ENCODE measurements around the gene CYP27A1. TPM values are rescaled to one million over a fixed set of nuclear protein-coding genes. Genes with fewer than 3 reads are reported as not detected.

Gene CYP27A1
- total and polyA plus RNA-seq, 4 donors = 10.3 to 49.0 (median 15.3) TPM

DNA sequence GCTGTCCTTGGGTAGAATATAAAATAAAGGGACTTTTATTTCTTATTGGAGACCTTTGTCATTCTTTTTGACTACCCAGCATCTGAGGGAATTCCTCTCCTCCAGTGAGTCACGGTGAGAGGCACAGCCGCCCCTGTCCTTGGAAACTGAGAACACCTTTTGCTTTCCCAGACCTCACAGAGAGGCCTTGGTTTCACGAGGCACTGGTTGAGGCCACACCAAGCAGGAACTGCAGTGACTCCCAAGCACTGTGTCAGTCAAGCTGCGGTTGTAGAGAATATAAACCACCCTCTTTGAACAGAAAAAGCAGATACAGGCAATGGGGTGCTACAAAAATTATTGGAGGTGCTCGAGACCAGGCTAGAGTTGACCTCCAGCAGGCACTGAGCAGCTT is 33.3 kb downstream of the CYP27A1 start:
- peaks cover 20% of the 10 kb centered on the region for H3K36me3 ChIP-seq (ENCODE audit: control insufficient read depth, insufficient read depth, low read length)
- no peak overlapping the region for H3K27ac ChIP-seq (ENCODE audit: low read depth, low read length)
- no peaks in the 10 kb centered on the region for H3K4me1 ChIP-seq (ENCODE audit: control insufficient read depth, insufficient read depth, low read length)
- no peak for DNase-seq (ENCODE audit: low read depth in 4 of 6, low spot score in 6 of 6)
- no peak overlapping the region for H3K4me3 ChIP-seq (ENCODE audit: low read depth, low read length)
- H3K27me3 ChIP-seq (ENCODE audit: control insufficient read depth, insufficient read depth, low read length) = no peaks in the 10 kb centered on the region
- H3K9me3 ChIP-seq (ENCODE audit: control insufficient read depth, insufficient read depth, low read length) = no peaks in the 10 kb centered on the region
- WGBS (ENCODE audit: insufficient coverage) = 85% methylated on average over 3 of the region's 5 CpGs

GRCh38 chr2:218815649-218816048 is 33.7 kb downstream of the CYP27A1 start:
- no peaks in the 10 kb centered on the region for H3K4me1 ChIP-seq (ENCODE audit: control insufficient read depth, insufficient read depth, low read length)
- H3K27me3 ChIP-seq (ENCODE audit: control insufficient read depth, insufficient read depth, low read length) = no peaks in the 10 kb centered on the region
- peaks cover 20% of the 10 kb centered on the region for H3K36me3 ChIP-seq (ENCODE audit: control insufficient read depth, insufficient read depth, low read length)
- no peak overlapping the region for H3K4me3 ChIP-seq (ENCODE audit: low read depth, low read length)
- H3K9me3 ChIP-seq (ENCODE audit: control insufficient read depth, insufficient read depth, low read length) = no peaks in the 10 kb centered on the region
- DNase-seq (ENCODE audit: low read depth in 4 of 6, low spot score in 6 of 6) = no peak
- 84% methylated on average over 2 of the region's 4 CpGs for WGBS (ENCODE audit: insufficient coverage)
- H3K27ac ChIP-seq (ENCODE audit: low read depth, low read length) = no peak overlapping the region

GRCh38 chr2:218816561-218817011 is 34.6 kb downstream of the CYP27A1 start:
- Histone ChIP-seq H3K27me3 (ENCODE audit: control insufficient read depth, insufficient read depth, low read length) (no peaks in the 10 kb centered on the region), H3K4me1 (ENCODE audit: control insufficient read depth, insufficient read depth, low read length) (no peaks in the 10 kb centered on the region), H3K36me3 (ENCODE audit: control insufficient read depth, insufficient read depth, low read length) (peaks cover 20% of the 10 kb centered on the region), H3K4me3 (ENCODE audit: low read depth, low read length) (no peak overlapping the region), H3K9me3 (ENCODE audit: control insufficient read depth, insufficient read depth, low read length) (no peaks in the 10 kb centered on the region), H3K27ac (ENCODE audit: low read depth, low read length) (no peak overlapping the region)
- DNase-seq (ENCODE audit: low read depth in 4 of 6, low spot score in 6 of 6) = no peak
- WGBS (ENCODE audit: insufficient coverage) = 83% methylated on average over 2 of the region's 2 CpGs

GRCh38 chr2:218819093-218819492 is 37.1 kb downstream of the CYP27A1 start:
- no peak for DNase-seq (ENCODE audit: low read depth in 4 of 6, low spot score in 6 of 6)
- H3K27me3 ChIP-seq (ENCODE audit: control insufficient read depth, insufficient read depth, low read length) = no peaks in the 10 kb centered on the region
- H3K27ac ChIP-seq (ENCODE audit: low read depth, low read length) = no peak overlapping the region
- H3K4me3 ChIP-seq (ENCODE audit: low read depth, low read length) = no peak overlapping the region
- H3K9me3 ChIP-seq (ENCODE audit: control insufficient read depth, insufficient read depth, low read length) = no peaks in the 10 kb centered on the region
- no peaks in the 10 kb centered on the region for H3K4me1 ChIP-seq (ENCODE audit: control insufficient read depth, insufficient read depth, low read length)
- H3K36me3 ChIP-seq (ENCODE audit: control insufficient read depth, insufficient read depth, low read length) = peaks cover 8% of the 10 kb centered on the region
- 80% methylated on average over 6 of the region's 7 CpGs for WGBS (ENCODE audit: insufficient coverage)

- no peaks in the 10 kb centered on the region for H3K27me3 ChIP-seq (ENCODE audit: control insufficient read depth, insufficient read depth, low read length)
- no peak overlapping the region for H3K4me3 ChIP-seq (ENCODE audit: low read depth, low read length)
- H3K9me3 ChIP-seq (ENCODE audit: control insufficient read depth, insufficient read depth, low read length) = no peaks in the 10 kb centered on the region
- H3K4me1 ChIP-seq (ENCODE audit: control insufficient read depth, insufficient read depth, low read length) = no peaks in the 10 kb centered on the region
- H3K36me3 ChIP-seq (ENCODE audit: control insufficient read depth, insufficient read depth, low read length) = no peaks in the 10 kb centered on the region
- H3K27ac ChIP-seq (ENCODE audit: low read depth, low read length) = no peak overlapping the region
- no peak for DNase-seq (ENCODE audit: low read depth in 4 of 6, low spot score in 6 of 6)
- WGBS (ENCODE audit: insufficient coverage) = 93% methylated on average over 15 of the region's 15 CpGs
Measured at GRCh38 chr2:218820746-218821369, 38.9 kb downstream of the CYP27A1 start.

GRCh38 chr2:218821605-218822211 is 39.8 kb downstream of the CYP27A1 start:
- no peak for DNase-seq (ENCODE audit: low read depth in 4 of 6, low spot score in 6 of 6)

GRCh38 chr2:218822622-218823021 is 40.7 kb downstream of the CYP27A1 start:
- Histone ChIP-seq H3K9me3 (ENCODE audit: control insufficient read depth, insufficient read depth, low read length) (no peaks in the 10 kb centered on the region), H3K36me3 (ENCODE audit: control insufficient read depth, insufficient read depth, low read length) (no peaks in the 10 kb centered on the region), H3K4me3 (ENCODE audit: low read depth, low read length) (no peak overlapping the region), H3K27me3 (ENCODE audit: control insufficient read depth, insufficient read depth, low read length) (no peaks in the 10 kb centered on the region), H3K4me1 (ENCODE audit: control insufficient read depth, insufficient read depth, low read length) (no peaks in the 10 kb centered on the region), H3K27ac (ENCODE audit: low read depth, low read length) (no peak overlapping the region)
- no peak for DNase-seq (ENCODE audit: low read depth in 4 of 6, low spot score in 6 of 6)
- WGBS (ENCODE audit: insufficient coverage) = 65% methylated on average over 6 of the region's 7 CpGs

More at GRCh38 chr2:218821605-218822211, 39.8 kb downstream of the CYP27A1 start:
- Histone ChIP-seq H3K4me3 (ENCODE audit: low read depth, low read length) (no peak overlapping the region), H3K27me3 (ENCODE audit: control insufficient read depth, insufficient read depth, low read length) (no peaks in the 10 kb centered on the region), H3K36me3 (ENCODE audit: control insufficient read depth, insufficient read depth, low read length) (no peaks in the 10 kb centered on the region), H3K9me3 (ENCODE audit: control insufficient read depth, insufficient read depth, low read length) (no peaks in the 10 kb centered on the region), H3K27ac (ENCODE audit: low read depth, low read length) (no peak overlapping the region), H3K4me1 (ENCODE audit: control insufficient read depth, insufficient read depth, low read length) (no peaks in the 10 kb centered on the region)
- WGBS (ENCODE audit: insufficient coverage) = 91% methylated on average over 7 of the region's 9 CpGs

- no peaks in the 10 kb centered on the region for H3K27me3 ChIP-seq (ENCODE audit: control insufficient read depth, insufficient read depth, low read length)
- no peaks in the 10 kb centered on the region for H3K9me3 ChIP-seq (ENCODE audit: control insufficient read depth, insufficient read depth, low read length)
- WGBS (ENCODE audit: insufficient coverage) = 85% methylated on average over 8 of the region's 9 CpGs
- H3K36me3 ChIP-seq (ENCODE audit: control insufficient read depth, insufficient read depth, low read length) = no peaks in the 10 kb centered on the region
- H3K27ac ChIP-seq (ENCODE audit: low read depth, low read length) = no peak overlapping the region
- no peaks in the 10 kb centered on the region for H3K4me1 ChIP-seq (ENCODE audit: control insufficient read depth, insufficient read depth, low read length)
- DNase-seq (ENCODE audit: low read depth in 4 of 6, low spot score in 6 of 6) = no peak
- H3K4me3 ChIP-seq (ENCODE audit: low read depth, low read length) = no peak overlapping the region
Measured at GRCh38 chr2:218823196-218823855, 41.4 kb downstream of the CYP27A1 start.

GRCh38 chr2:218824004-218824403 is 42.1 kb downstream of the CYP27A1 start:
- Histone ChIP-seq H3K36me3 (ENCODE audit: control insufficient read depth, insufficient read depth, low read length) (no peaks in the 10 kb centered on the region), H3K4me1 (ENCODE audit: control insufficient read depth, insufficient read depth, low read length) (no peaks in the 10 kb centered on the region), H3K9me3 (ENCODE audit: control insufficient read depth, insufficient read depth, low read length) (no peaks in the 10 kb centered on the region), H3K27ac (ENCODE audit: low read depth, low read length) (no peak overlapping the region), H3K4me3 (ENCODE audit: low read depth, low read length) (no peak overlapping the region), H3K27me3 (ENCODE audit: control insufficient read depth, insufficient read depth, low read length) (no peaks in the 10 kb centered on the region)
- 83% methylated on average over 4 of the region's 7 CpGs for WGBS (ENCODE audit: insufficient coverage)
- DNase-seq (ENCODE audit: low read depth in 4 of 6, low spot score in 6 of 6) = no peak

- no peak overlapping the region for H3K4me3 ChIP-seq (ENCODE audit: low read depth, low read length)
- 87% methylated on average over 9 of the region's 10 CpGs for whole genome bisulfite sequencing (ENCODE audit: insufficient coverage)
- H3K4me1 ChIP-seq (ENCODE audit: control insufficient read depth, insufficient read depth, low read length) = no peaks in the 10 kb centered on the region
- no peaks in the 10 kb centered on the region for H3K36me3 ChIP-seq (ENCODE audit: control insufficient read depth, insufficient read depth, low read length)
- H3K27me3 ChIP-seq (ENCODE audit: control insufficient read depth, insufficient read depth, low read length) = no peaks in the 10 kb centered on the region
- H3K9me3 ChIP-seq (ENCODE audit: control insufficient read depth, insufficient read depth, low read length) = no peaks in the 10 kb centered on the region
- H3K27ac ChIP-seq (ENCODE audit: low read depth, low read length) = no peak overlapping the region
- DNase-seq (ENCODE audit: low read depth in 4 of 6, low spot score in 6 of 6) = no peak
Measured at GRCh38 chr2:218826791-218827190, 44.8 kb downstream of the CYP27A1 start.
